Neural cell (in vitro differentiated cells): Measurements from ENCODE around the gene TCF4. TPM values are rescaled to one million over a fixed set of nuclear protein-coding genes. Genes with fewer than 3 reads are reported as not detected.

Experiments
- H2AFZ ChIP-seq: fragments of 200-600, 300-800 bp; sonication (generic), shearing (Covaris generic); 2 replicates; pipeline ENCODE4 v1.6.0; 2014; ENCODE audit warnings: low read depth, mild to moderate bottlenecking, antibody characterized with exemption, low read length, moderate library complexity
- H3F3A ChIP-seq: fragments of 200-600 bp; shearing (Covaris generic); 2 replicates; pipeline ENCODE4 v1.6.1; 2016; ENCODE audit warnings: mild to moderate bottlenecking, moderate library complexity, mixed read lengths, antibody characterized with exemption, low read length; ENCODE audit not compliant: insufficient read depth, poor library complexity, severe bottlenecking
- H3K27ac ChIP-seq: fragments of 200-600, 300-800 bp; sonication (generic), shearing (Covaris generic); 2 replicates; pipeline ENCODE4 v1.5.1; 2014; ENCODE audit warnings: mild to moderate bottlenecking, low read length, moderate library complexity
- H3K27me3 ChIP-seq: fragments of 300-800, 200-600 bp; sonication (generic), shearing (Covaris generic); 2 replicates; pipeline ENCODE4 v1.6.0; 2014; ENCODE audit warnings: mild to moderate bottlenecking, low read depth, low read length, moderate library complexity; ENCODE audit not compliant: insufficient read depth
- H3K36me3 ChIP-seq: fragments of 300-800, 200-600 bp; sonication (generic), shearing (Covaris generic); 2 replicates; pipeline ENCODE4 v1.5.1; 2014; ENCODE audit warnings: mild to moderate bottlenecking, antibody characterized with exemption, low read length, moderate library complexity; ENCODE audit not compliant: insufficient read depth
- H3K4me2 ChIP-seq: fragments of 300-800, 200-600 bp; sonication (generic), shearing (Covaris generic); 2 replicates; pipeline ENCODE4 v1.6.0; 2014; ENCODE audit warnings: mild to moderate bottlenecking, low read length
- H3K4me3 ChIP-seq: fragments of 300-800, 200-600 bp; sonication (generic), shearing (Covaris generic); 2 replicates; pipeline ENCODE4 v1.5.1; 2014; ENCODE audit warnings: mild to moderate bottlenecking, low read length, moderate library complexity
- H3K79me2 ChIP-seq: fragments of 200-600 bp; shearing (Covaris generic); replicated peaks from 2 replicates; pipeline ENCODE4 v1.6.0; 2014; ENCODE audit warnings: mild to moderate bottlenecking, low read length, moderate library complexity; ENCODE audit not compliant: insufficient read depth
- H3K9ac ChIP-seq: fragments of 300-800, 200-600 bp; sonication (generic), shearing (Covaris generic); 2 replicates; pipeline ENCODE4 v1.6.1; 2016; ENCODE audit warnings: mild to moderate bottlenecking, low read length, mixed read lengths
- H3K9me2 ChIP-seq: fragments of 200-600 bp; shearing (Covaris generic); 2 replicates; pipeline ENCODE4 v1.6.1; 2016; ENCODE audit warnings: mild to moderate bottlenecking, low read length, mixed read lengths; ENCODE audit not compliant: insufficient read depth
- H3K9me3 ChIP-seq: fragments of 200-600, 300-800 bp; sonication (generic), shearing (Covaris generic); 2 replicates; pipeline ENCODE4 v1.6.1; 2016; ENCODE audit warnings: mild to moderate bottlenecking, mixed run types, low read length, moderate library complexity, mixed read lengths
- H4K20me1 ChIP-seq: fragments of 200-600 bp; shearing (Covaris generic); 2 replicates; pipeline ENCODE4 v1.6.1; 2016; ENCODE audit warnings: mild to moderate bottlenecking, mixed run types; ENCODE audit not compliant: insufficient read depth
- CTCF ChIP-seq: fragments of 450-650 bp; IDR thresholded peaks from 2 replicates; pipeline ENCODE4 v1.5.1; 2014; ENCODE audit warnings: antibody characterized with exemption, mild to moderate bottlenecking, moderate library complexity; ENCODE audit not compliant: poor library complexity, severe bottlenecking
- EP300 ChIP-seq: fragments of 450-650 bp; conservative IDR thresholded peaks from 2 replicates; pipeline ENCODE4 v1.6.1; 2014; ENCODE audit warnings: antibody characterized with exemption, mild to moderate bottlenecking, moderate library complexity; ENCODE audit not compliant: poor library complexity, severe bottlenecking
- EZH2 ChIP-seq: fragments of 200-600, 300-800 bp; shearing (Covaris generic), sonication (generic); IDR thresholded peaks from 2 replicates; pipeline ENCODE4 v1.6.1; 2014; ENCODE audit warnings: antibody characterized with exemption, low read length, borderline replicate concordance, mild to moderate bottlenecking; ENCODE audit not compliant: insufficient read depth, poor library complexity, severe bottlenecking
- MXI1 ChIP-seq: fragments of 450-650 bp; conservative IDR thresholded peaks from 2 replicates; pipeline ENCODE4 v1.6.1; 2014; ENCODE audit warnings: antibody characterized with exemption, mild to moderate bottlenecking; ENCODE audit not compliant: poor library complexity, severe bottlenecking
- POLR2AphosphoS5 ChIP-seq: IDR thresholded peaks from 2 replicates; pipeline ENCODE4 v1.6.1; 2012
- RAD21 ChIP-seq: fragments of 450-650 bp; conservative IDR thresholded peaks from 2 replicates; pipeline ENCODE4 v1.6.1; 2014; ENCODE audit warnings: antibody characterized with exemption, mild to moderate bottlenecking, moderate library complexity
- REST ChIP-seq: IDR thresholded peaks from 2 replicates; pipeline ENCODE4 v1.6.1; 2012; ENCODE audit warnings: borderline replicate concordance
- SMC3 ChIP-seq: fragments of 450-650 bp; conservative IDR thresholded peaks from 2 replicates; pipeline ENCODE4 v1.6.1; 2014; ENCODE audit warnings: antibody characterized with exemption, mild to moderate bottlenecking, moderate library complexity; ENCODE audit not compliant: poor library complexity
- TAF1 ChIP-seq: IDR thresholded peaks from 2 replicates; pipeline ENCODE4 v1.6.1; 2012; ENCODE audit warnings: low read depth
- polyA plus RNA-seq: library from polyadenylated mRNA; depleted of rRNA; stranded (reverse); fragments of >200 nt; gene quantifications from 2 replicates; pipeline ENCODE4 v1.2.3, GENCODE V29; 2014

Gene TCF4
- polyA plus RNA-seq, 1 donor from 2014 or later, result 7.0 TPM

GRCh38 chr18:55422456-55423180, 165.4 kb downstream of the TCF4 start:
- H3K9me2 ChIP-seq, result no peaks in the 10 kb centered on the region
- H3F3A ChIP-seq, result no peaks in the 10 kb centered on the region
- H4K20me1 ChIP-seq, result no peaks in the 10 kb centered on the region
- H3K27me3 ChIP-seq, result no peaks in the 10 kb centered on the region
- H3K9me3 ChIP-seq, result no peaks in the 10 kb centered on the region
- H2AFZ ChIP-seq, result no peak overlapping the region
- no peak overlapping the region for H3K4me2 ChIP-seq
- no peak overlapping the region for H3K4me3 ChIP-seq
- peak; percentile 39 for TF ChIP-seq REST
- no peak for TF ChIP-seq EZH2
- H3K9ac ChIP-seq, result no peak overlapping the region
- peaks cover 24% of the 10 kb centered on the region for H3K79me2 ChIP-seq
- H3K27ac ChIP-seq, result no peak overlapping the region
- no peaks in the 10 kb centered on the region for H3K36me3 ChIP-seq

- no peaks in the 10 kb centered on the region for H4K20me1 ChIP-seq
Observed at GRCh38 chr18:55421615-55422419, 166.2 kb downstream of the TCF4 start.

More at GRCh38 chr18:55421615-55422419, 166.2 kb downstream of the TCF4 start:
- H3K27ac ChIP-seq, result no peak overlapping the region
- H3K9me2 ChIP-seq, result no peaks in the 10 kb centered on the region
- no peak overlapping the region for H3K9ac ChIP-seq
- peaks cover 22% of the 10 kb centered on the region for H3K79me2 ChIP-seq
- no peak overlapping the region for H2AFZ ChIP-seq
- TF ChIP-seq POLR2AphosphoS5 (no peak), TAF1 (no peak), RAD21 (no peak), REST (no peak), EZH2 (no peak), SMC3 (no peak), MXI1 (no peak), CTCF (no peak), EP300 (no peak)
- no peaks in the 10 kb centered on the region for H3K27me3 ChIP-seq
- H3K4me3 ChIP-seq, result no peak overlapping the region
- no peak overlapping the region for H3K4me2 ChIP-seq
- H3K36me3 ChIP-seq, result no peaks in the 10 kb centered on the region
- no peaks in the 10 kb centered on the region for H3K9me3 ChIP-seq
- H3F3A ChIP-seq, result no peaks in the 10 kb centered on the region
